Endometrial microvascular endothelial cells (primary cell): Measurements from ENCODE around the gene CAPSL. TPM values are rescaled to one million over a fixed set of nuclear protein-coding genes. Genes with fewer than 3 reads are reported as not detected.
"Not testable (repeated sequence)": the region's sequence is repeated elsewhere in the genome, so short reads cannot be mapped to it uniquely, and the experiment has no call there.

Source experiments
- in situ Hi-C: cut with HindIII; loops from 2 replicates; pipeline ENCODE4 v1.10.0; 2017; ENCODE audit warnings: low sequenced_read_pairs, low pct_unique_long_range_greater_than_20kb; ENCODE audit errors: inconsistent ontology term
- total RNA-seq: library from RNA; depleted of rRNA; stranded (reverse); fragments of >200 nt; gene quantifications from one replicate; pipeline ENCODE4 v1.2.3, GENCODE V29; 2015; ENCODE audit errors: inconsistent ontology term

Gene CAPSL
- total RNA-seq, 1 donor from 2014 or later, result not detected

DNA sequence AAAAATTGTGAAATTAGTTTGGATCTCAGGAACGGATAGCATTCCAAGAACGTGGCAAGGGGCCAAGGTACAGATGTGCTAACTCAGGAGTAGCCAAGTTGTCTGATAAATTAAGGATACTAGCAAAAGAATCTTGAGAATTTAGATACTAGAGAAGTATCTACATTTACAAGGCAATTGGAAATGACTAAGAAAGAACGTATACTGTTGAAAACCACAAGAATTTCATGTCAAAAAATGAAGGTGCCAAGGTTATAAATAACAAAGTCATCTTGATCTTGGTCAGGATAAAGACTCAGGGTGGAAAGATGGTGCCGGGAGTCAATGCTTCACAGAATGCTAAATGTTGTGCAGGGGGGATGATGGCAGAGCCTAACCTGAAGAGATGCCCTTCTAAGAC lies 19.2 kb downstream of the CAPSL start:
- in situ Hi-C loops, result no loop called here

DNA sequence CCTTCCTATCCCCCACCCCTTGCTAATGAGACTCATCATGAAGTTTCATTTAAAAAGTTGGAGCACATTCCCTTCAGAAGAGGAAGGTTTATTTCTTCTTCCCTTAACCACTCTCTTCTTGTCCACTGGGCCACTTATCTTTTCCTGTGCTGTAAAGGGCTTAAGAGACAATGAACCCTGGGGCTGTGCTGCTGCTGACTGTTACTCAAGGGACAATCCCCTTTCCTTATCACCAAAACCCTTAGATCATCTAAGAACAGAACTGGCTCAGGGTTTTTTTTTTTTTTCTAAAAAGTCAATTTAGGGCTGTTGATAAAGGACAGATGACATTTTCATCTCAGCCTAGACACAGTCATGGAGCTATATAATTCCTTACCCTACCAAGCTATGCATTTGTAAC lies 29.6 kb downstream of the CAPSL start:
- in situ Hi-C loops, result no loop called here

DNA sequence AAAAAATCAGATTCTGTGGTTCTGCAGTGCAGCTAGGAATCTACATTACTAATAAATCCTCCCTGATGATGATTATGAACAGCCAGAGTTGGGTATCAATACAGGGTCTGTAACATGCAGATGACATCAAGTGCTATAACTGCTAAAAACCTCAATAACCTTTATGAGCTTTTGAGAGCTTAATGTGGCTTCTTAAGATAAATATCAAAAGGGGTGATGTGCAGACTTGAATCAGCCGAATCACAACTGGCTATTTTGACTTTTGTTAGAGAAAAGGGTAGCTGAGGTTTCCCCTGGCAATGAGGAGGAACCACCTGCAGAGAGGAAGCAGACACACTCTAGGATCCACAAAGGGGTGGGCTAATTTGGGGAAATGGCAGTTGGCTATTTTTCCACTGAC lies 30.2 kb downstream of the CAPSL start:
- in situ Hi-C loops, result no loop called here

DNA sequence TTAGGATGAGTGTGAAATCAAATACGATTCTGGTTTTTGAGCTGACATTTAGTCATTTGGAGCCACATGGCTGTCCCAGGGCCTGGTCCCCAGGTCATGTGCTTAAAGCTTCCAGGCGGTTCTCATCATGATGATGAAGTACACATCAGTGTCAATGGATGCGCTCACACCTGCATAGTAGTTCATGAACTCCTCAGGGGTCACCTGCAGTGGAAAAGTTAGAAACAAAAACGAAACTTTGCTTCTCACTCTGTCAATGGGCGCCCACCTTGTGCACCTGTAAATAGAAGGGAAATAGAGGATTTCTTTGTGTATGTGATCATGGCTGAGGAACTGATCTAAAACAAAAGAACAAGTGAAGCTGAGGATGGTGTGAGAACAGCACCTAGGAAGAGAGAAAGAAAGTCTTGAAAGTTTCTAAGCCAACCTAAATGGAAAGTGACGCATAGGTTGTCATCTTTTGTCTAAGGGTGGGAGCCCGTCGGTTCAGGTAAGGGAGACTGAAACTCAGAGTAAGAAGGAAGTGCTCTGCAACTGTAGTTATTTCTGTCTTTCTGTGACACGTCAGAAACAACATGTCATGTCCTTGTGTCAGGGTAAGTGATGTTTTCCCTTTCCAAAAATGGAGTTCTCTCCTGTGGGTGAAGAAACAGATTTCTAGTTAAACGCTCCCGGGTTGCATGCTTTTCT lies 33.8 kb downstream of the CAPSL start:
- in situ Hi-C loops, result no loop called here

DNA sequence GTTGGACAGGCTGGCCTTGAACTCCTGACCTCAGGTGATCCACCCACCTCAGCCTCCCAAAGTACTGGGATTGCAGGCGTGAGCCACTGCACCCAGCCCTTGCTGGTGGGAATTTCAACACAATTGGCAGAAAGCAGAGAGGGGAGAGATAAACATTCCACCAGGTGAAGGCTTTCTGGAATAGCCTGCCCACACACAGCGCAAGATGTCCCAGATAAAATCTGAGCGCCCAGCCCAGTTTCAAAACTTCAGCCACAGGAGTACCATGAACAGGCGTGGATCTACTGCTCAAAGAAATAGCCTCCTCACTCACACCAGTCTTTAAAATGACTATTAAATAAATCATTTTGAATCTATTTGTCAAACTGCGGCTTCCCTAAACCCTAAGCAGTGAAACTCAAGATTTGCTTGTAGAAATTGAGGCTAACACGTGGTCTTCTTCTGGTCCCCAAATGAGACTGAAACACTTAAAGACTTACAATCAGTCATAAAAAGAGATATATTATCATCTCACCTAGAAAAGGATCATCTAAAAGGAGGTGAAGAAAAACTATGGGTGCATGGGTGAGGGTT lies 34.7 kb downstream of the CAPSL start:
- in situ Hi-C loops, result no loop called here

DNA sequence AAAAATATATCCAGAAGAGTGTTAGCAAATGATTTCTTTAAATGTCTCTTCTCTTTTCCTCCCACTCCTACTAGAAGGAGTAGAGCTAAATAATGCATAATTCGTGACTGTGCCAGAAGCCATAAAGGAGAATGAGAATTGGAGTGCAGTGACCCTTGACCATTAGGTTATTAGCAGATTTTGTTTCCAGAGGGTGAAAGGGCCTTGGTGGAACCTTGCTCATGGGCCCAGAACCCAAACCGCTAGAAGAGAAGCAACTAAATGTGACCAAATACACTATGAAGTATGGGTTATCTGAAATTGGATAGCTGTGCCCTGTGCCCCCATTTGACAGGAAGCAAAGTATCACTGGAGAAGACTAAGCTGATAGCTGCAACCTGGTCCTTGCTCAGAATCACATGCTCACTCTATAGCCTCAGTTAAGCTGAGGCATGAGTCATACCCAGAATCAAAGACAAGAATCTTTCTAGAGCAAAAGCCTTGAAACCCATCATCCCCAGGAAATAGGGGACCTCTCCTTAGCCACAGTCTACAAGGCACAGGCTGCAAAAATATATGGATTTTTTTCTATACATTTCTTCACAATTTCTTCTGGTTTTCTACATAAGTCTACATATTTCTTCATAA lies 36.3 kb downstream of the CAPSL start:
- in situ Hi-C loops, result no loop called here

DNA sequence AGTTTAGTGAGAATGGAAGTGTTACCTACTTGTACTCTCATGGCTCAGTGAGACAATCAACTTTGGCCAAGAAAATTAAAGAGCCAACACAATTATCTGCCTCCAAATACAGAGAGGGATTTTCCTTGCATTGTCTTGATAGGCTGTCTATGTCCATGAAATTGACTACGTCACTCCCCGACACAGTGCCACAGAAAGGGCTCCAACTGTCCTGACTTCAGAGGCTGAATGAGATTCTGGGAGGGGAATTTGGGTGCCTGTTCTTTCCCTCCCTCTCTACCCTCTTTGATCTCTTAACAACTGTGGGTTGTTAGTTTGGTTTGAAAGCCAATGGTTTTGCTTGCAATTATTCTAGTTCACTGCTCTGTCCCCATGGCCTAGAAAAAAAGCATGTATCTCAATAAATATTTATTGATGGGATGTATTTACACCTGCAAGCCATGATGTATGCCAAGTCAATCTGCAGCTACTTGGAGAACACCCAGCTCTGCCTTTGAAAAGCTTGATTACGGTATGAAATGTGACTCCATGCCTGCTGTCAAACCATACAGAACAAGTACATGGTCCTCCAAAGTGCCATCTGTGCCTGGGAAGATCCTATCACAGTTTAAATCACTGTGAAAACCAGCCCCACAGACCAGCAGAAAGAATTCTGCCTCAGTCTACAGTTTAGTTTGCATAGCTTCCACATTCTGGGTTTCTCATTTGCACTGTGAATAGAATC lies 37.3 kb downstream of the CAPSL start:
- in situ Hi-C loops, result no loop called here

DNA sequence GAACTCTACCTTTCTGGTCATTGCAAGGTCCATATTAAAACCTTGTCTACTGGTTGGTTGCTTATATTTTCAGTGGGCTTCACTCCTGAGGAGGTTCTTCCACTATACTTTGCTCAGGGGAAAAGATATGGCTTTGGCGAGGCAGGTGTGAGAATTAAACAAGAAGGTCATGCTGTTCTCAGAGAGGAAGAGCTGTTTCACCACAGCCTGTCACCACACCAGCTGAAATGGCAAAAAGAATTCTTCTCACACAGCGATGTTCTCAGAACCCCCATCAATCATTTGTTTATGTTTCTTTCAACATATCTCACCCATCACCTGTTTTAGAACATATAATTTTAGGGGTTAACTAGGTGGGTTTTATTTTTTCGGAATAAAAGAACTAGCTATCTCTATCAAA lies 38.6 kb downstream of the CAPSL start:
- in situ Hi-C loops, result no loop called here

DNA sequence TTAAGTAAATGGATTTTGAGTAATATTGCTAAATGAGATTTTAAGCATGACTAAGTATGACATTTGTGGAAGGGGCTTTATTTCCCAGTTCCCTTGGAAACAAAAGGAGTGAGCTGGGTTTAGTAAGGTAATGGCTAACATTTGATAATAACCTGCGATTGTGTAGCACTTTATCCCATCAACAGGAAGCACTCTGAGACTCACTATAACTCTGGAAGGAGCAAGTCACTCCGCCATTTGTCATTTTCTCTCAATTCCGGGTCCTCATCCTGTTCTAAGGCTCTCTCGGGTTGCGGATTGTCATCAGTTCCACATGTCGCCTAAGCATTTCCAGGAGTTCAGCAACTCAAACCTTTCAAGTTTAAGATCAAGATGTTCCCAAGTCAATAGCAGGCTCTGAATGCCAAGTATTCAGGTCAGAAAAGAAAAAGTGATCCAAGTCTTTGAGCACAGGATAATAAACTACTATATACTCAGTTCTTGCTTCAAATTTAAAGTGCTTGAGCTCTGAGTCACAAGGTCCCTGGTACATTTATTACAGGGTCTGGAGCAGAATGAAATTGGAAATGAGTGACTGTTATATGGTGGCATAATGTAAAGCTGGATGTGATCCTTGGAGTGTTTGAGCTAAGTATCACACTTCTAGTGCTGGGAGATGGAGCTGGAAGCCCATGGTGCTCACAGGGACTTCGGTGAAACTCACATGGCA lies 39.3 kb downstream of the CAPSL start:
- in situ Hi-C loops, result no loop called here

DNA sequence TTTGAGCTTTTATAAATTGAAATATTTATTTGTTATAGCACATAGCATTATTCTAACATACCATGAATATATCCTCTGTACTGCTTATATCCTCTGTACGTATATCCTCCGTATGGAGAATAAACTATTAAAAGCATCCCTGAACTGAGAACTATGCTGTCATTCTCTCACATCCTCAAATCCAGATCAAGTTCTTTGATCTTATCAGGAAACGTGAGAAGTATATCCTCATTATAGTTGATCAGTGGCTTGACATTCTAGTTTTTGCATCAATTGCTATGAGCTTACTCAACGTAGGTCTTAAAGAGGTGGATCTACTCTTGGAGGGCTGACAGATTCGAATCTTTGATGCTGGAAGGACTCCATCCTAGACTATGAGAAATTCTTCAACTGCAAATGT lies 44.3 kb downstream of the CAPSL start:
- in situ Hi-C loops, result no loop called here

DNA sequence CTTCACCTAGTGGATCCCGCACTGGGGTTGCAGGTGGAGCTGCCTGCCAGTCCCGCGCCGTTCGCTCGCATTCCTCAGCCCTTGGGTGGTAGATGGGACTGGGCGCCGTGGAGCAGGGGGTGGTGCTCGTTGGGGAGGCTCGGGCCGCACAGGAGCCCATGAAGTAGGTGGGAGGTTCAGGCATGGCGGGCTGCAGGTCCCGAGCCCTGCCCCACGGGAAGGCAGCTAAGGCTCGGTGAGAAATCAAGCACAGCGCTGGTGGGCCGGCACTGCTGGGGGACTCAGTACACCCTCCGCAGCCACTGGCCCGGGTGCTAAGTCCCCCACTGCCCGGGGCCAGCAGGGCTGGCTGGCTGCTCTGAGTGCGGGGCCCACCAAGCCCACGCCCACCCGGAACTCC lies 45.6 kb downstream of the CAPSL start:
- in situ Hi-C loops, result not testable (repeated sequence)

DNA sequence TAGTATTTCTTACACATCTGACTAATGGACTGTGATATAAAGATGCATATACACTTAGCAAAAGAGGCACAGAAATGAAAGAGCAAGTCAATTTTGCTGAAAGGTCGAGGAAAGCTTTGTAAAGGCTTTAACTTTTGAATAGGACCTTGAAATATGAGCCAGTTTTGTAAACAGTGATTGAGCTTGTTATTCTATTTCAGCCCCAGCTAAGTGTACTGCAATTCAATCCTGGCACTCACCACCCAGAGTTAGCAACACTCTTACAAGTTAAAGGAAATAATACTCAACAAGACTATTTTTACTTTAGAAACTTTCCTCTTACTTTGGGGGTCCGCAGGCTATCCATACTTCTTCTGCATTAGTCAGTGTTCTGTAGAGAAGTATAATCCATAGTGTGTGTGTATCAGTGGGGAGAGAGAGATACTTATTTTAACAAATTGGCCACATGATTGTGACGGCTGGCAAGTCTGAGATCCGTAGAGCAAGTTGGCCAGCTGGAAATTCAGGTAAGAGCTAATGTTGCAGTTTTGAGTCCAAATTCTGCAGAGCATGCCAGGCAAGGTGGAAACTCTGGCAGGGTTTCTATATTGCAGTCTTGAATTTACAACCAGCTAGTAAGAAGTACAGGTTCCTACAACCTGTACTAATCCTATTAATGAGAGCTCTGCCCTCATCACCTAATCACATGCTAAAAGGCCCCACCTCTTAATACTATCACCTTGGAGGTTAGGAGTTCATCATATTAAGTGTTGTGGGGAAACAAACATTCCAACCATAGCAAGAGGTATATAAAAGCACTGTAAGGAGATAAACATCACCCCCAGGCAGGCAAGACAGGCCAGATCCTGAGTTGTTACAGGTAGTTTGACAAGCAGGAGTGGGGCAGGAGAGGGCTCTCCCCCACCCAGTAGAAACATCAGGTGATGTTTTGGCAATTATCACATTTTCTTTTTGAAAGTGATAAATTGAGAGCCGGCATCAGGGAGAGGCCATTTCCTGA lies 48.1 kb downstream of the CAPSL start:
- in situ Hi-C loops, result no loop called here

DNA sequence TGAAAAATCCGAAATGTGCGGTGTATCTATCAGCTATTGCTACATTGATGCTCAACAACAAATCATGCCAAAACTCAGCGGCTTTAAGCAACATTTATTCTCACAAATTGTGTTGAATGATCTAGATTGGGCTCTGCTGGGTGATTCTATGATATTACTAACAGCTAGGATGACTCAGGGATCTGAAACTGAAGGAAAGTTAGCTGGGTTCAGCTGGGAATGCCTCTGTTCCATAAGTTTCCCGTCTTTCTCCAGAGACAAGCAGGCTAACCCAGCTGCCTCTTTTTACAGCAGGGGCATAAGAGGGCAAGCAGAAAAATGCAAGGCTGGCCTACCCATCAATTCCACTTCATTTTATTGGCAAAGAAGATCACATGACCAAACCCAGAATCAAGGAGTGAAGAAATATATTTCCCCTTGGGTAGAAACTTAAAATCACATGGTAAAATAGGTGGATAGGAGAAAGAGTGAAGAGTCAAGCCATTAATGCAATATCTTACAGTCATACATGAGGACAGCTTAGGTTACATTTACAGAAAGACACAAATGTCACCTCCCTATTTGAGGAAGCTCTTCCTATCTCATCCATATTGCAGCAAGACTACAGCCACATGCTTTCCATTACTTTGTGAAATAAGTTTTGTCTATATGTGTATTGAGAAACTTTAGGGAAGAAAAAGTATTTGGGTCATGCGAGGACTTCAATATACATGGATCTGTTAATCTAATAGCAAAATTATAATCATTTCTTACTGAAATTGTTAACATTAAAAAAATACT lies 50.9 kb downstream of the CAPSL start:
- in situ Hi-C loops, result no loop called here

DNA sequence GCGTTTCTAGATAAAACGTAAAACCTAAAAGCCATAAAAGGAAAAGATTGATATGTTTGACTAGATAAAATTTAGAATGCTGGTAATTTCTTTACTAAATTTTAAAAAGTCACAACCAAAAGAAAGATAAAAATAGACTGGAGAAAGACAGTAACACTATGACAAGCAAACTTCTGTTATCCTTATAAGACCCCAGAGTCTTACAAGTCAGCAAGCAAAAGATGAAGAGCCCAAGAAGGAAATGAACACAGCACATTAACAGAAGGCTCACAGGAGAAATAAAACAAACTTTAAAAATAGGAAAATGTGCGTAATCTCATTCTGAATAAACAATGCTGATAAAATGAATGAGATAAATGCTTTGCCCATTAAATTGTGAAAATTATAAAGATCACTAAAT lies 52.0 kb downstream of the CAPSL start:
- in situ Hi-C loops, result no loop called here

DNA sequence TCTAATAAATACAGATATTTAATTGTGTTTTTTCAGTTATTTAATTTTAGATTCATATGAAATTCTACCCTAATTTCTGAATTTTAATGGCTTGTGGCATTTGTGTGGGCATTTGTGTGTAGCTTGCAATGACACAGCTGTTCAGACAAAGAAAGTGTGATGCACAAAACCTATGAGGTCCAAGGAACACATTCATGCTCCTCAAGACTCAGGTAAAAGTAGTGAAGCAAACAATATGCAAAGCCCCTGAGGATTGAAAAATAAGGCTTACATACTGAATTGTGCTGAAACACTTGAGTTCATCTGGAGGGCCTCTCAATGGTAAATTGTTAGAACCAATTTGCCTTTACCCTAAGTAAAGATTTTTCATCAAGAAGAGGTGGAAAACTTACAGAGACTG lies 53.6 kb downstream of the CAPSL start:
- in situ Hi-C loops, result no loop called here

DNA sequence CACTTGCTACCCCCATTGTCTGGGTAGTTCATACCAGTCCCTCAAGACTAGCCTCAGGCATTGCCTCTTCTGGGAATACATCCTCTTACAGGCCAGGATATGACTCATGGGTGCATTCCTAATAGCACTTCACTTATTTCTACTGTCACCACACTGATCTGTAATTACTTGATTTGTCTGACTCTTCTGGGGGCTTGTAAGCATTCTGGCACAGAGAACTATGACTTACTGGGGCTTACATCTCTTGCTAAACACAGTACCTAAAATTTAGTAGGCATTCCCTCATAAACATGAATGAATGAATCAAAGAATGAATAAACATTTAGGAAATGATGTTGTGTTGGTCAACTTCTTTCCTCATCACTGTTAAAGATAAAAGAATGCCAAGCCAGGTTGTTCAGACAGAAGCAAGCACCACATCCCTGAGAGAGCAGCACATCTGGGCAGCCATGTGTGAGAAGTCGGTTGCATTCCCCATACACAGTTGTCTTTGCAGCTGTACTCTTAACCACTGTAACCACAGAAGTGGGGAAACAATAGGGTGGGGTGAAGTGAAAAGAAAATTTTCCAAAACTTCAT lies 54.1 kb downstream of the CAPSL start:
- in situ Hi-C loops, result no loop called here

DNA sequence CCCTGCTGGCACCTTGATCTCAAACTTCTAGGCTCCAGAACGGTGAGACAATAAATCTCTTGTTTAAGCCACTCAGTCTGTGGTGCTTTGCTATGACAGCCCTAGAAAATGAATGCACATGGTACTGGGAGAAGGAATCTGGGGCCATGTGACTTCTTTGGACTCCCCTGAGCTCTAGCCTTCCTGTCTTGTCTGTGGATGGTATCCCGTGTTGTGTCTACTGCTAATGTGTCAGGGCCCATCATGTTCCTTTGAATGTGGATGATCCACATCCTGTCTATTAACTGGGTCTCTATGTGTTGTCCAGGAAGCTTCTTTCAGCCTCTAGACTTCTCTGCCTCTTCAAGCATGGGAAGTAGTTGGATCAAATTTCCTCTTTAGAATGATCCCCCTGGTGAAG lies 56.7 kb downstream of the CAPSL start:
- in situ Hi-C loops, result no loop called here
